SKM-1 (cell line): ENCODE data around the gene UGT3A2.
A peak's percentile ranks its signal among the peaks of the same experiment; 100 is the strongest.

Experiments used
- DNase-seq: peaks from one replicate; lab custom pipeline; 2025; ENCODE audit not compliant: unreplicated experiment; lab: John Stamatoyannopoulos, UW

Gene UGT3A2

GRCh38 chr5:36066540-36067210 lies at the start of gene UGT3A2:
TSS of gene UGT3A2 (minus strand) at chr5:36066882. CDS start at chr5:36066789, 93 bp downstream.
- DNase-seq, result no peak

- DNase-seq, result no peak
Observed at GRCh38 chr5:36111238-36111637, 44.6 kb upstream of the UGT3A2 start.

GRCh38 chr5:36108758-36109460 lies 42.2 kb upstream of the UGT3A2 start:
- no peak for DNase-seq

- no peak for DNase-seq
Observed at GRCh38 chr5:36105819-36106218, 39.1 kb upstream of the UGT3A2 start.

- no peak for DNase-seq
Observed at GRCh38 chr5:36099748-36100147, 33.1 kb upstream of the UGT3A2 start.

GRCh38 chr5:36096486-36096885 lies 29.8 kb upstream of the UGT3A2 start:
- no peak for DNase-seq

GRCh38 chr5:36089989-36090388 lies 23.3 kb upstream of the UGT3A2 start:
- no peak for DNase-seq

- peak; percentile 41 for DNase-seq
Observed at GRCh38 chr5:36079200-36079781, 12.6 kb upstream of the UGT3A2 start.

- DNase-seq, result no peak
Observed at GRCh38 chr5:36078430-36078829, 11.7 kb upstream of the UGT3A2 start.

- no peak for DNase-seq
Observed at GRCh38 chr5:36073595-36074216, 7.0 kb upstream of the UGT3A2 start.

GRCh38 chr5:36070687-36071571 lies 4.2 kb upstream of the UGT3A2 start:
- no peak for DNase-seq

GRCh38 chr5:36068751-36069281 lies 2.1 kb upstream of the UGT3A2 start:
- DNase-seq, result no peak

GRCh38 chr5:36066001-36066539 lies 612 bp downstream of the UGT3A2 start:
- DNase-seq, result no peak

GRCh38 chr5:36060420-36060887 lies 6.2 kb downstream of the UGT3A2 start:
- no peak for DNase-seq

- no peak for DNase-seq
Observed at GRCh38 chr5:36059571-36060419, 6.9 kb downstream of the UGT3A2 start.

- no peak for DNase-seq
Observed at GRCh38 chr5:36058776-36059175, 7.9 kb downstream of the UGT3A2 start.

- no peak for DNase-seq
Observed at GRCh38 chr5:36057386-36057785, 9.3 kb downstream of the UGT3A2 start.

- DNase-seq, result no peak
Observed at GRCh38 chr5:36056422-36056821, 10.3 kb downstream of the UGT3A2 start.

GRCh38 chr5:36055984-36056383 lies 10.7 kb downstream of the UGT3A2 start:
- no peak for DNase-seq
